H9 (cell line): ENCODE measurements around the gene PDS5A. TPM values are rescaled to one million over a fixed set of nuclear protein-coding genes. Genes with fewer than 3 reads are reported as not detected.

ENCODE experiments used
- DNase-seq: peaks from one replicate; pipeline ENCODE4 v3.0.0-alpha.2; 2017
- H2AFZ ChIP-seq: one replicate; pipeline ENCODE4 v1.6.1; 2013; ENCODE audit warnings: mild to moderate bottlenecking, low read length, control low read depth, moderate library complexity
- H2AK5ac ChIP-seq: 2 replicates; pipeline ENCODE4 v1.6.1; 2013; ENCODE audit warnings: low read length, control low read depth, mixed read lengths; ENCODE audit not compliant: insufficient read length
- H2BK120ac ChIP-seq: one replicate; pipeline ENCODE4 v1.6.1; 2013; ENCODE audit warnings: low read depth, mild to moderate bottlenecking, low read length, control low read depth, inconsistent platforms; ENCODE audit not compliant: poor library complexity, severe bottlenecking
- H2BK12ac ChIP-seq: 2 replicates; pipeline ENCODE4 v1.6.1; 2013; ENCODE audit warnings: low read length, control low read depth, mixed read lengths, low read depth; ENCODE audit not compliant: insufficient read length
- H2BK15ac ChIP-seq: 2 replicates; pipeline ENCODE4 v1.6.1; 2013; ENCODE audit warnings: low read depth, low read length, control low read depth
- H2BK20ac ChIP-seq: one replicate; pipeline ENCODE4 v1.6.1; 2013; ENCODE audit warnings: low read depth, mild to moderate bottlenecking, low read length, control low read depth, inconsistent platforms; ENCODE audit not compliant: poor library complexity, severe bottlenecking
- H2BK5ac ChIP-seq: 2 replicates; pipeline ENCODE4 v1.6.1; 2013; ENCODE audit warnings: low read length, control low read depth, mixed read lengths; ENCODE audit not compliant: insufficient read length
- H3K14ac ChIP-seq: 2 replicates; pipeline ENCODE4 v1.6.1; 2013; ENCODE audit warnings: low read length, control low read depth; ENCODE audit not compliant: insufficient read depth
- H3K18ac ChIP-seq: 2 replicates; pipeline ENCODE4 v1.6.1; 2013; ENCODE audit warnings: low read depth, mild to moderate bottlenecking, mixed read lengths, low read length, control low read depth; ENCODE audit not compliant: insufficient read length
- H3K23ac ChIP-seq: 2 replicates; pipeline ENCODE4 v1.6.1; 2013; ENCODE audit warnings: low read length, control low read depth, mixed read lengths, low read depth; ENCODE audit not compliant: insufficient read length
- H3K23me2 ChIP-seq: 2 replicates; pipeline ENCODE4 v1.6.1; 2013; ENCODE audit warnings: low read depth, mild to moderate bottlenecking, mixed read lengths, low read length, control low read depth; ENCODE audit not compliant: insufficient read length, poor library complexity, severe bottlenecking
- H3K27ac ChIP-seq: 2 replicates; pipeline ENCODE4 v1.5.1; 2013; ENCODE audit warnings: low read length, control low read depth, mixed read lengths, low read depth; ENCODE audit not compliant: insufficient read length
- H3K27me3 ChIP-seq: 2 replicates; pipeline ENCODE4 v1.6.1; 2013; ENCODE audit warnings: low read length, control low read depth, inconsistent platforms; ENCODE audit not compliant: insufficient read depth
- H3K4ac ChIP-seq: 2 replicates; pipeline ENCODE4 v1.6.1; 2013; ENCODE audit warnings: low read depth, mild to moderate bottlenecking, control low read depth, inconsistent platforms, low read length, moderate library complexity
- H3K4me1 ChIP-seq: 2 replicates; pipeline ENCODE4 v1.6.1; 2013; ENCODE audit warnings: low read length, control low read depth, inconsistent platforms; ENCODE audit not compliant: insufficient read depth
- H3K4me2 ChIP-seq: 2 replicates; pipeline ENCODE4 v1.6.1; 2013; ENCODE audit warnings: low read length, control low read depth, mixed read lengths; ENCODE audit not compliant: insufficient read length, insufficient read depth
- H3K56ac ChIP-seq: 2 replicates; pipeline ENCODE4 v1.6.1; 2013; ENCODE audit warnings: low read depth, mild to moderate bottlenecking, mixed read lengths, low read length, control low read depth; ENCODE audit not compliant: insufficient read length
- H3K79me1 ChIP-seq: 2 replicates; pipeline ENCODE4 v1.6.1; 2013; ENCODE audit warnings: low read depth, mild to moderate bottlenecking, moderate library complexity, low read length, control low read depth, inconsistent platforms; ENCODE audit not compliant: insufficient read depth, poor library complexity, severe bottlenecking
- H3K79me2 ChIP-seq: 2 replicates; pipeline ENCODE4 v1.6.1; 2013; ENCODE audit warnings: low read length, control low read depth, inconsistent platforms; ENCODE audit not compliant: insufficient read depth
- H3K9ac ChIP-seq: 2 replicates; pipeline ENCODE4 v1.6.1; 2013; ENCODE audit warnings: low read length, control low read depth, mixed read lengths; ENCODE audit not compliant: insufficient read length; ENCODE audit errors: extremely low read depth
- H3K9me3 ChIP-seq: one replicate; pipeline ENCODE4 v1.6.1; 2013; ENCODE audit warnings: low read depth, low read length, inconsistent platforms; ENCODE audit not compliant: control insufficient read depth
- H3T11ph ChIP-seq: one replicate; pipeline ENCODE4 v1.6.1; 2013; ENCODE audit warnings: mild to moderate bottlenecking, low read length, control low read depth, inconsistent platforms
- H4K20me1 ChIP-seq: one replicate; pipeline ENCODE4 v1.6.1; 2013; ENCODE audit not compliant: control insufficient read depth, insufficient read length, insufficient read depth
- H4K5ac ChIP-seq: 2 replicates; pipeline ENCODE4 v1.6.1; 2013; ENCODE audit warnings: low read depth, mild to moderate bottlenecking, mixed read lengths, low read length, control low read depth; ENCODE audit not compliant: insufficient read length
- H4K8ac ChIP-seq: replicated peaks from 2 replicates; pipeline ENCODE4 v1.6.1; 2013; ENCODE audit warnings: low read length, control low read depth, mixed read lengths, low read depth; ENCODE audit not compliant: insufficient read length
- H4K91ac ChIP-seq: 2 replicates; pipeline ENCODE4 v1.6.1; 2013; ENCODE audit warnings: low read depth, mild to moderate bottlenecking, moderate library complexity, mixed read lengths, low read length, control low read depth; ENCODE audit not compliant: insufficient read length
- H3K27ac Mint-ChIP-seq, 3 experiments: 2 replicates in 2 of 3; 3 replicates in 1 of 3; pipeline ENCODE4 v1.8.0; 2020 to 2021; ENCODE audit warnings: mixed read lengths in 3 of 3, mild to moderate bottlenecking in 1 of 3, moderate library complexity in 1 of 3
- H3K27me3 Mint-ChIP-seq: 2 replicates; pipeline ENCODE4 v1.8.0; 2021; ENCODE audit warnings: low read depth, mild to moderate bottlenecking, moderate library complexity, mixed read lengths
- H3K36me3 Mint-ChIP-seq, 3 experiments: 2 replicates in 2 of 3; 3 replicates in 1 of 3; pipeline ENCODE4 v1.8.0; 2020 to 2021; ENCODE audit warnings: low read depth in 3 of 3, mixed read lengths in 3 of 3; ENCODE audit not compliant: insufficient read depth in 1 of 3
- H3K4me1 Mint-ChIP-seq, 2 experiments: 2 replicates each; pipeline ENCODE4 v1.8.0; 2020; ENCODE audit warnings: mixed read lengths in 2 of 2
- H3K4me3 Mint-ChIP-seq, 2 experiments: 2 replicates in 1 of 2; 3 replicates in 1 of 2; pipeline ENCODE4 v1.8.0; 2020 to 2021; ENCODE audit warnings: mild to moderate bottlenecking in 2 of 2, mixed read lengths in 2 of 2, moderate library complexity in 1 of 2
- H3K9me3 Mint-ChIP-seq, 2 experiments: 2 replicates in 1 of 2; 3 replicates in 1 of 2; pipeline ENCODE4 v1.8.0; 2020; ENCODE audit warnings: mild to moderate bottlenecking in 2 of 2, mixed read lengths in 2 of 2, moderate library complexity in 1 of 2
- WGBS: extraction: QIAGEN DNeasy Blood & Tissue Kit; methylation state at CpG from one replicate; pipeline ENCODE4 v1.1.7; 2013; ENCODE audit warnings: missing lambda C conversion rate, low lambda C conversion rate, mixed read lengths; ENCODE audit not compliant: insufficient read length; ENCODE audit errors: extremely low coverage; 5-methylcytosine and 5-hydroxymethylcytosine counted together
- total RNA-seq: library from RNA; stranded (reverse); gene quantifications from 2 replicates; pipeline ENCODE4 v1.2.1, GENCODE V29; 2021
- TF ChIP-seq, protein P1 (sequence below): fragments of 200-600 bp; sonication (generic); conservative IDR thresholded peaks from 3 replicates; pipeline ENCODE4 v1.8.0; 2021; ENCODE audit warnings: antibody characterized with exemption, mild to moderate bottlenecking

PDS5A gene
- total RNA-seq, 1 experiment from 2014 or later = 65.4 TPM

DNA sequence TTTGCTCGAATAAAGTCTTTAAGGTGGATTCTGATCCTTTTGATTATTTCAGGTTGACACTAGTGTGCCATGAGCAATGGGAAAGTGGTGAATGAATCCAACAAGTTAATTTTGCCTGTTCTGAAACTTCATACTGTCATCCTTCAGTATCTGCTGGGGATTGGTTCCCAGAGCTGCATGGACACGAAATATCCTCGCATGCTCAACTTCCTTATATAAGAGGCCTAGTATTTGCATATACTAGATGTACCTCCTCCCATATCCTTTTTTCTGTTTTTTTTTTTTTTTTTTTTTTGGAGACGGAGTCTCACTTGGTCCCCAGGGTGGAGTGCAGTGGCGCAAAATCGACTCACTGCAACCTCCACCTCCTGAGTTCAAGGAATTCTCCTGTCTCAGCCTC is 23.0 kb upstream of the PDS5A start:
- no peak overlapping the region for H4K91ac ChIP-seq
- H3K18ac ChIP-seq = no peak overlapping the region
- H2BK15ac ChIP-seq = no peak overlapping the region
- DNase-seq = no peak
- no peak overlapping the region for H2BK12ac ChIP-seq
- H3K79me2 ChIP-seq = no peaks in the 10 kb centered on the region
- Mint-ChIP-seq H3K4me3 (no peak overlapping the region), H3K27ac (no peak overlapping the region), H3K36me3 (peaks cover 0 to 3% (median 0%) of the 10 kb centered on the region in 3 experiments; a peak in 1 of 7 replicates), H3K9me3 (no peaks in the 10 kb centered on the region; a peak in 1 of 5 replicates), H3K27me3 (no peaks in the 10 kb centered on the region), H3K4me1 (peaks cover 5 to 8% of the 10 kb centered on the region in 2 experiments; a peak in 3 of 4 replicates)
- no peak overlapping the region for H3K9ac ChIP-seq
- H4K8ac ChIP-seq = no peak overlapping the region
- H3K27ac ChIP-seq = no peak overlapping the region
- no peak overlapping the region for H3K4me2 ChIP-seq
- H3K79me1 ChIP-seq = no peaks in the 10 kb centered on the region
- H3K56ac ChIP-seq = no peak overlapping the region
- no peaks in the 10 kb centered on the region for H4K20me1 ChIP-seq
- no peak overlapping the region for H2AFZ ChIP-seq
- no peak overlapping the region for H3T11ph ChIP-seq
- H3K23me2 ChIP-seq = no peaks in the 10 kb centered on the region
- no peak overlapping the region for H2BK20ac ChIP-seq
- no peak overlapping the region for H3K14ac ChIP-seq
- no peak overlapping the region for H2AK5ac ChIP-seq
- no peak overlapping the region for H3K23ac ChIP-seq
- TF ChIP-seq, protein P1, sequence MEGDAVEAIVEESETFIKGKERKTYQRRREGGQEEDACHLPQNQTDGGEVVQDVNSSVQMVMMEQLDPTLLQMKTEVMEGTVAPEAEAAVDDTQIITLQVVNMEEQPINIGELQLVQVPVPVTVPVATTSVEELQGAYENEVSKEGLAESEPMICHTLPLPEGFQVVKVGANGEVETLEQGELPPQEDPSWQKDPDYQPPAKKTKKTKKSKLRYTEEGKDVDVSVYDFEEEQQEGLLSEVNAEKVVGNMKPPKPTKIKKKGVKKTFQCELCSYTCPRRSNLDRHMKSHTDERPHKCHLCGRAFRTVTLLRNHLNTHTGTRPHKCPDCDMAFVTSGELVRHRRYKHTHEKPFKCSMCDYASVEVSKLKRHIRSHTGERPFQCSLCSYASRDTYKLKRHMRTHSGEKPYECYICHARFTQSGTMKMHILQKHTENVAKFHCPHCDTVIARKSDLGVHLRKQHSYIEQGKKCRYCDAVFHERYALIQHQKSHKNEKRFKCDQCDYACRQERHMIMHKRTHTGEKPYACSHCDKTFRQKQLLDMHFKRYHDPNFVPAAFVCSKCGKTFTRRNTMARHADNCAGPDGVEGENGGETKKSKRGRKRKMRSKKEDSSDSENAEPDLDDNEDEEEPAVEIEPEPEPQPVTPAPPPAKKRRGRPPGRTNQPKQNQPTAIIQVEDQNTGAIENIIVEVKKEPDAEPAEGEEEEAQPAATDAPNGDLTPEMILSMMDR = no peak
- no peak overlapping the region for H4K5ac ChIP-seq
- no CpG with 5 or more reads among the region's 6 CpGs for WGBS
- H3K27me3 ChIP-seq = no peaks in the 10 kb centered on the region
- H2BK5ac ChIP-seq = no peak overlapping the region
- H3K4ac ChIP-seq = no peak overlapping the region
- H3K9me3 ChIP-seq = no peaks in the 10 kb centered on the region
- no peaks in the 10 kb centered on the region for H3K4me1 ChIP-seq
- H2BK120ac ChIP-seq = no peak overlapping the region
